22Rv1 (cell line): ENCODE data around the gene SRRD.

ENCODE experiments used
- H3K27ac ChIP-seq: fragments of 450-650 bp; 2 replicates; pipeline ENCODE4 v1.5.1; 2017
- CTCF ChIP-seq: fragments of 450-650 bp; IDR thresholded peaks from 2 replicates; pipeline ENCODE4 v1.5.1; 2017; ENCODE audit warnings: mild to moderate bottlenecking
- ZFX ChIP-seq: fragments of 450-650 bp; IDR thresholded peaks from 2 replicates; pipeline ENCODE4 v1.6.1; 2017; ENCODE audit warnings: antibody characterized with exemption, borderline replicate concordance

The SRRD gene

DNA sequence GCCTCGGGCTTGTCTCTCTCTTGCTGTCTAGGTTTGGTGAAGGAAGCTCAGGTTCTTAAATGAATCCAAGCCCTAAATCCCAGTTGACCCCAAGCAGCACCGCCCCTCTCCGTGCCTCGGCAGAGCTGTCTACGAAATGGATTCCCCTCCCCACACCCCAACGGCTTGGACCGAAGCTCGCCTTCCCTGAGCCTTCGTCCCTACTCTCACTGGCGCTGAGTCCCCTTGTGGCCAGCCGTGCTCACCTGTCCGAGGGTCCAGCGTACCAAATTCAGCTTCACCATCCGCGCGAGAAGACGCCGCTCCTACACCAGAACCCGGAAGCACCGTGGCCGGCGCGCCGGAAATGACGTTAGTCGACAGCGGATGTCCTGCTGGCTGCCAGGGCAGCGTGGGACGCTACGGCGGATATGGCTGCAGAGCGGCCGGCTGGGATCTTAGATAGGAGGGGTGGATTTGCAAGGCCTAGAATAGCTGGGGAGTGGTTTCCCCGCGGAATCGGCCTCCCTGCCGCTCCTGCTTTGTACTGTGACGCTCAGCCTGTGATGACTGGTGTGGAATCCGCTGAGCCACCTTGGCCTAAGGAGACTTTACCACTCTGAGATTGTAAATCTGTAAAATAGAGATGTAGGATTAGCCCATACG is 28.6 kb downstream of the SRRD start, which contains the start of gene TFIP11:
TSS of gene TFIP11 (minus strand) at position 325 of the 645 bp plus-strand sequence. CDS start 2,201 bp downstream, outside the sequence.
- H3K27ac ChIP-seq: peak within 1 kb of the TSS; percentile 53
- TF ChIP-seq CTCF (no peak), ZFX (no peak)

DNA sequence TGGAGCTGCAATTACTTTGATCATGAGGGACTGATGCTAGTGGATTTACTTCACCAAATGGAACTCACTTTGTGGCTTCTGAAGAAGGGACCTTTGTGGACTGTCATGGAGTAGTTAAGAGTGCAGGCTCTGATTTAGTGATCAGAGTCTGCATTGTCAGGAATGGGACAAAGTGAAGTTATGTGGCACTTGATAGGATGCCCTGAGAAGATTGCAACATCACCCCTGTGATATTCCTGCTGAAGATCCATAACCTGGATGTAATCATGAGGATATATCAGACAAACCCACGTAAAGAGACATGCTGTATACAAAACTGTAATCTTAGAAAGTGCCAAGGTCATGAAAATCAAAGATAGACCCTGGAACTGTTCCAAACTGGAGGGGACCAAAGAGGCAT is 30.2 kb downstream of the SRRD start:
- TF ChIP-seq CTCF (no peak), ZFX (no peak)
- no peak overlapping the region for H3K27ac ChIP-seq

DNA sequence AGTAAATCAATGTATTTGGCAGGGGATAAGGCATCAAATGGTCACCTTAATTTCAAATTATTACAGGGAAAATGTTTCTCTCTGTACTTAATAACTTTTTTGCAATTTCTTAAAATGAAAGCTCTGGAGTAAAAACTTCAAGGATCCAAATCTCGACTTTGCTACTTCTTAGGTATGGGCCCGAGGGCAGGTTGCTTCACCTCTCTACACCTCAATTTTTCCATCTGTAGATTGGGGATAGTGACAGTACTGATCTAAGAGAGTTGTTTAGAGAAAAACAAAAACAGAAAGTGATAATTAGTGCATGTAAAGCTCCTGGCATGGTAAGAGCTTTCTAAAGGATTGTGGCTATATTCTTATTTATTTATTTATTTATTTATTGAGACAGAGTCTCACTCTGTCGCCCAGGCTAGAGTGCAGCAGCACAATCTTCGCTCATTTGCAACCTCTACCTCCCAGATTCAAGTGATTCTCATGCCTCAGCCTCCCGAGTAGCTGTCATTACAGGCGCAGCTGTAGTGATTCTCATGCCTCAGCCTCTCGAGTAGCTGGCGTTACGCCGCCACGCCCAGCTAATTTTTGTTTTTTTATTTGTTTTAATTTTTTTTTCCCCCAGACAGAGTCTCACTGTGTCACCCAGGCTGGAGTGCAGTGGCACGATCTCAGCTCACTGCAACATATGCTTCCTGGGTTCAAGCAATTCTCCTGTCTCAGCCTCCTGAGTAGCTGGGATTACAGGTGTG is 30.9 kb downstream of the SRRD start:
- TF ChIP-seq CTCF: no peak
- TF ChIP-seq ZFX: no peak
- H3K27ac ChIP-seq: no peak overlapping the region

- H3K27ac ChIP-seq: no peak overlapping the region
- TF ChIP-seq CTCF (no peak), ZFX (no peak)
Observed at GRCh38 chr22:26515931-26516330, 32.3 kb downstream of the SRRD start.

DNA sequence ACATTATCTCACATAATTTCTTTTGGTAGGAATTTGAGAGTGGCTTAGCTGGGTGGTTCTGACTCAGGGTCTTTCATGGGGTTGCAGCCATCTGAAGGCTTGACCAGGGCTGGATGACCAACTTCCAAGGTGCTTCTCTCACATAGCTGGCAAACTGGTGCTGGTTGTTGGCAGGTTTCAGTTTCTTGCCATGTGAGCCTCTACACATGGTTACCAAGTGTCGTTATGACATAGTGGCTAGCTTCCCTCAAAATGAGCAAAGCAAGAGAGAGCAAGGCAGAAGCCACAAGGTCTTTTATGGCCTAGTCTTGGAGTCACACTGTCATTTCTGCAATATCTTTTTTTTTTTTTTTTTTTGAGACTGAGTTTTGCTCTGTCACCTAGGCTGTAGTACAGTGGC is 32.8 kb downstream of the SRRD start:
- TF ChIP-seq ZFX (no peak), CTCF (no peak)
- no peak overlapping the region for H3K27ac ChIP-seq

GRCh38 chr22:26517429-26517828 is 33.8 kb downstream of the SRRD start:
- TF ChIP-seq ZFX (no peak), CTCF (no peak)
- H3K27ac ChIP-seq: no peak overlapping the region

GRCh38 chr22:26522012-26522411 is 38.3 kb downstream of the SRRD start:
- no peak for TF ChIP-seq ZFX
- no peak for TF ChIP-seq CTCF
- no peak overlapping the region for H3K27ac ChIP-seq
